HG03045 (cell line): ENCODE results near the gene RPS16.

Experiments
- ATAC-seq: cut with Tn5 transposase; IDR thresholded peaks from one replicate; pipeline ENCODE4 v1.9.1; 2021; ENCODE audit warnings: mild to moderate bottlenecking, moderate library complexity; ENCODE audit not compliant: unreplicated experiment

Gene RPS16

GRCh38 chr19:39408392-39409207, 27.1 kb downstream of the RPS16 start:
- no peak for ATAC-seq

- ATAC-seq: no peak
Measured at GRCh38 chr19:39407660-39408391, 27.9 kb downstream of the RPS16 start.

- no peak for ATAC-seq
Measured at GRCh38 chr19:39407410-39407659, 28.4 kb downstream of the RPS16 start.

GRCh38 chr19:39406656-39407409, 28.9 kb downstream of the RPS16 start, which contains the start of gene ZFP36:
Gene ZFP36 (plus strand): TSS chr19:39406847. CDS start chr19:39406905, 58 bp downstream.
- ATAC-seq: peak; percentile 21

GRCh38 chr19:39405958-39406655, 29.6 kb downstream of the RPS16 start:
- no peak for ATAC-seq

GRCh38 chr19:39405261-39405957, 30.3 kb downstream of the RPS16 start:
- ATAC-seq: no peak

GRCh38 chr19:39403331-39404312, 32.1 kb downstream of the RPS16 start:
- peak; percentile 16 for ATAC-seq

- peak; percentile 32 for ATAC-seq
Measured at GRCh38 chr19:39402346-39403300, 33.1 kb downstream of the RPS16 start.

GRCh38 chr19:39401549-39402345, 34.0 kb downstream of the RPS16 start:
- no peak for ATAC-seq

GRCh38 chr19:39401070-39401548, 34.6 kb downstream of the RPS16 start:
- no peak for ATAC-seq

- ATAC-seq: no peak
Measured at GRCh38 chr19:39400061-39400460, 35.7 kb downstream of the RPS16 start.

- no peak for ATAC-seq
Measured at GRCh38 chr19:39399668-39400050, 36.1 kb downstream of the RPS16 start.

- ATAC-seq: no peak
Measured at GRCh38 chr19:39398297-39398864, 37.4 kb downstream of the RPS16 start.

- ATAC-seq: peak; percentile 35
Measured at GRCh38 chr19:39397360-39398296, 38.1 kb downstream of the RPS16 start.

- ATAC-seq: peak; percentile 92
Measured at GRCh38 chr19:39390751-39391437, 44.9 kb downstream of the RPS16 start, which contains the start of the genes MED29 and PAF1. Gene MED29 (plus strand): TSS chr19:39391378. CDS start chr19:39391423, 45 bp downstream. Gene PAF1 (minus strand): TSS chr19:39391106. CDS start chr19:39390864, 242 bp downstream.
